ENCODE results near the gene TMEM185B. TPM values are rescaled to one million over a fixed set of nuclear protein-coding genes. Genes with fewer than 3 reads are reported as not detected.

The TMEM185B gene
- total RNA-seq, 1 donor, result 41.7 TPM

DNA sequence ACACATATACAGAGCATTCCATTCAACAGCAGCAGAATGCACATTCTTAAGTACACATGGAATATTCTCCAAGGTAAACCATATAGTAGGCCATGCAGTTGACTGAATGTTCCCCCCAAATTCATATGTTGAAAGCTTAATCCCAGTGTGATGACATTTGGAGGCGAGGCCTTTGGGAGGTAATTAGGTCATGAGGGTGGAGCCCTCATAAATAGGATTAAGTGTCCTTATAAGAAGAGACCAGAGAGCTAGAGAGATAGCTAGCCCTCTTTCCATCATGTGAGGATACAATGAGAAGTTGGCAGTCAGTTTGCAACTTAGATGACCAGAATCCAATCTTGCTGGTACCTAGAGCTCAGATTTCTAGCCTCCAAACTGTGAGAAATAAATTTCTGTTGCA, 27.6 kb downstream of the TMEM185B start:
- TF ChIP-seq, protein P1, sequence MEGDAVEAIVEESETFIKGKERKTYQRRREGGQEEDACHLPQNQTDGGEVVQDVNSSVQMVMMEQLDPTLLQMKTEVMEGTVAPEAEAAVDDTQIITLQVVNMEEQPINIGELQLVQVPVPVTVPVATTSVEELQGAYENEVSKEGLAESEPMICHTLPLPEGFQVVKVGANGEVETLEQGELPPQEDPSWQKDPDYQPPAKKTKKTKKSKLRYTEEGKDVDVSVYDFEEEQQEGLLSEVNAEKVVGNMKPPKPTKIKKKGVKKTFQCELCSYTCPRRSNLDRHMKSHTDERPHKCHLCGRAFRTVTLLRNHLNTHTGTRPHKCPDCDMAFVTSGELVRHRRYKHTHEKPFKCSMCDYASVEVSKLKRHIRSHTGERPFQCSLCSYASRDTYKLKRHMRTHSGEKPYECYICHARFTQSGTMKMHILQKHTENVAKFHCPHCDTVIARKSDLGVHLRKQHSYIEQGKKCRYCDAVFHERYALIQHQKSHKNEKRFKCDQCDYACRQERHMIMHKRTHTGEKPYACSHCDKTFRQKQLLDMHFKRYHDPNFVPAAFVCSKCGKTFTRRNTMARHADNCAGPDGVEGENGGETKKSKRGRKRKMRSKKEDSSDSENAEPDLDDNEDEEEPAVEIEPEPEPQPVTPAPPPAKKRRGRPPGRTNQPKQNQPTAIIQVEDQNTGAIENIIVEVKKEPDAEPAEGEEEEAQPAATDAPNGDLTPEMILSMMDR (IDR thresholded peaks at IDR 0.05; ENCODE audit: insufficient read depth, low read length), result no peak
- no peak for DNase-seq (ENCODE audit: low read depth)

DNA sequence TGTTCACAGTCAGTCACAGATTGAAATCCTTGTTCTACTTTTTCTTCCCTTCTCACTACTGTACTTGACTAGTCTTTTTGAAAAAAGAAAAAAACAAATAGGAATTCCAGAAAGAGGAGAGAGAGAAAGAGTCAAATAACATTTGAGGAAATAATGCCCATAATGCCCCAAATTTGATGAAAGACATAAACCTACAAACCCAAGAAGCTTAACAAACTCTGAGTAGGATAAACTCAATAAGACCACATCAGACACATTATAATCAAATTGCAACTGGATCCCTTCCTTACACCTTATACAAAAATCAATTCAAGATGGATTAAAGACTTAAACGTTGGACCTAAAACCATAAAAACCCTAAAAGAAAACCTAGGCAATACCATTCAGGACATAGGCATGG, 30.9 kb downstream of the TMEM185B start:
- no peak for DNase-seq (ENCODE audit: low read depth)
- TF ChIP-seq, protein P1 (IDR thresholded peaks at IDR 0.05; ENCODE audit: insufficient read depth, low read length), result no peak
- H3K4me3 ChIP-seq (ENCODE audit: low read depth, low read length), result no peak overlapping the region

More for the DNA sequence above, 27.6 kb downstream of the TMEM185B start:
- H3K4me3 ChIP-seq (ENCODE audit: low read depth, low read length), result no peak overlapping the region

DNA sequence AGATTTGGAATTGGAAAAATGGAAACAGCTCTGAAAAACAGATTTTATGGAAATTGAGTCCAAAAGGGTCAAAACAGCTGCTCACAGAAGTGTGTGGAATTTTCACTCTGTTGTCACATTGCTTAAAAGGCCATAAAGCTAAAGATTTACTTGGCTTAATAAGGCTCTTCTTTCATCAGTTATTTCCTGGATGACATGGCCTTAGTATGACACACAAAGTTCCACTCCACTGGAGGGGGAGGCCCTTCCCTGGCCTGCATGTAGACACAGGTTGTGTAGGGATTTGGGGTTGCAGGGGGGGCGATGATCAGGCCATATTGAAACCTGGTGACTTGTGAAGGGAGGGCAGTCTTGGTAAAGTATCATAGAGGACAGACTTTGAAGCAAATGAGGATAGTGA, 34.0 kb downstream of the TMEM185B start:
- TF ChIP-seq, protein P1 (IDR thresholded peaks at IDR 0.05; ENCODE audit: insufficient read depth, low read length), result no peak
- no peak overlapping the region for H3K4me3 ChIP-seq (ENCODE audit: low read depth, low read length)
- no peak for DNase-seq (ENCODE audit: low read depth)

DNA sequence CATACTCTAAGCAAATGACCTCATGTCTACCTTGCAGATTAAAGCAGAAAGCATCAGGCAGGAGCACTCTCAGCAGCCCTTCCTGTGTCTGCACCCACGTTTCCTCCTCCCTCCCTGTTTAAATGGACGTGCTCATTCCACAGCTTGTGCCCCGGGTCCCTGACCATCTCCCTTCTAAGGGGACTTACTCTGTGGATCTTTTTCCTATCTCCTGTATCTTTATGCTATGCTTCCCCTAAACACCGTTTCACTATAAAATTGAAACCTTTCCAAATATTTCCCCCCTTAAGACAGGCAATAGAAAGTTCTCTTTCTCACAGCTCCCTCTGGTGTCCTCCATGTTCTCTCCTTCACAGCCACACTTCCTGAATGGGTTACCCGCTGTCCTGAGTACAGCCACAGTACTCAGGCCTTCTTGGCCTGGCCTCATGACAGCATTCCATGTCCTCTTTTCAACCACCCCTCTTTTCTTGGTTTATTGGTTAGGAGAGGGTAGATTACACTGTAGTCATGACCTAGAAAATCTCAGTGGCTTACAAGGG, 41.1 kb downstream of the TMEM185B start:
- TF ChIP-seq, protein P1 (IDR thresholded peaks at IDR 0.05; ENCODE audit: insufficient read depth, low read length), result no peak
- no peak for DNase-seq (ENCODE audit: low read depth)
- no peak overlapping the region for H3K4me3 ChIP-seq (ENCODE audit: low read depth, low read length)

DNA sequence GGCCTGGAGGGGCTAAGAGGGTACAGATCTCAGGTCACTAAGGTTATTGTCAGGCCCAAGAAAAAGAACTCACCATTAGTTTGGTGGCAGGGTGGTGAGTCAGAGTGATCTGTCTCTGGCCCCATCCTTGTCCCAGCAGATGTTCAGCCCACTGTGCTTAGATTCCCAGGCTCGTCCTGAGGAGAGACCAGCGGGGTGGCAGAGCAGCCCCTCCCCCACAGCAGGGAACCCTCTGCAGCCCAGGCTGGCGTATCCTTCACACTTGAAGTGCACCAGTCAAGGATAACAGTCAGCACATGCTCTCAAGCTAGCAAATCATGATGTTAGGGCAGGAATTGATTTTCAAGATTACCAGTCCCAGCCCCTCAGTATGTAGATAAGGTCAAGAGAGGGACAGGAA, 43.1 kb downstream of the TMEM185B start:
- DNase-seq (ENCODE audit: low read depth), result no peak
- H3K4me3 ChIP-seq (ENCODE audit: low read depth, low read length), result no peak overlapping the region
- TF ChIP-seq, protein P1 (IDR thresholded peaks at IDR 0.05; ENCODE audit: insufficient read depth, low read length), result no peak

DNA sequence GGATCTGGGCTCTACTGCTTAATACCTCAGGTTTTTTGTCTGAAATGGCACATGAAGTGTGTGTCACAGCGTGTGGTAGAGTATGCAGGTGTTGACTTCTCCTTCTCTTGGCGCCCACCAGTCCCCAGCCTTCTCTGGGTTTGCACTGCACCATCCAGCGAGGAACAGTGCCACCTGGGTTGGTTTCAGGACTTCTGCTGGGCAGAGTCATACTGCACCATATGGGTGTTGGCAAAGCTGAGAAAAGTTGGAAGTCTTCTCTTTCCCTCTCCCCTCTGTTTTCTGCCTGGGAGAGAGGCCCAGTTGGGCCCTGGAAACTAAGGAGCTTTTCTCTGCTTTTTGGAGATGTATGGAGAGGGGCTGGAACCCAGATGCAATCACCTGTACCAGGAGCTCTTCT, 43.8 kb downstream of the TMEM185B start:
- TF ChIP-seq, protein P1 (IDR thresholded peaks at IDR 0.05; ENCODE audit: insufficient read depth, low read length), result no peak
- no peak overlapping the region for H3K4me3 ChIP-seq (ENCODE audit: low read depth, low read length)
- DNase-seq (ENCODE audit: low read depth), result no peak

DNA sequence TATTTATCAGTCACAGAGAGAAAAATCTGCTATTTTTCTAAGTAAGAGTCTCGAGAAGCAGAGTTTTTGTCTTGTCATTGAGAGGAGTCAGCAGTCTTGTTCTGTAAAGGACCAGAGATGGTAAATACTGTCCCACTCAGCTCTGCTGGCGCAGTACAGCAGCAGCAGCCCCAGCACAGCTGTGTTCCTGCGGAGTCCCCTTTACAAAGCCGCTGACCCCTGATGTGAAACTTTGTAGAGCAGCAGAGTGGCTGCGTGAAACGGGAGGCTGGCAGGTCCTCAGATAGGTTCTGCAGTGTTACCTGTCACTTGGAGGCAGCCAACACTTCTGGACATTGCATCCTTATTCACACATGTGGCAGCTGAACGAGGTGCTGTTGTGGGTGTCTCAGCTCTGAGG, 45.2 kb downstream of the TMEM185B start:
- DNase-seq (ENCODE audit: low read depth), result no peak
- H3K4me3 ChIP-seq (ENCODE audit: low read depth, low read length), result no peak overlapping the region
- TF ChIP-seq, protein P1 (IDR thresholded peaks at IDR 0.05; ENCODE audit: insufficient read depth, low read length), result no peak
